Measurements from ENCODE around the gene USP32. TPM values are rescaled to one million over a fixed set of nuclear protein-coding genes. Genes with fewer than 3 reads are reported as not detected.
"Not testable (repeated sequence)": the region's sequence is repeated elsewhere in the genome, so short reads cannot be mapped to it uniquely, and the experiment has no call there.

The USP32 gene, protein sequence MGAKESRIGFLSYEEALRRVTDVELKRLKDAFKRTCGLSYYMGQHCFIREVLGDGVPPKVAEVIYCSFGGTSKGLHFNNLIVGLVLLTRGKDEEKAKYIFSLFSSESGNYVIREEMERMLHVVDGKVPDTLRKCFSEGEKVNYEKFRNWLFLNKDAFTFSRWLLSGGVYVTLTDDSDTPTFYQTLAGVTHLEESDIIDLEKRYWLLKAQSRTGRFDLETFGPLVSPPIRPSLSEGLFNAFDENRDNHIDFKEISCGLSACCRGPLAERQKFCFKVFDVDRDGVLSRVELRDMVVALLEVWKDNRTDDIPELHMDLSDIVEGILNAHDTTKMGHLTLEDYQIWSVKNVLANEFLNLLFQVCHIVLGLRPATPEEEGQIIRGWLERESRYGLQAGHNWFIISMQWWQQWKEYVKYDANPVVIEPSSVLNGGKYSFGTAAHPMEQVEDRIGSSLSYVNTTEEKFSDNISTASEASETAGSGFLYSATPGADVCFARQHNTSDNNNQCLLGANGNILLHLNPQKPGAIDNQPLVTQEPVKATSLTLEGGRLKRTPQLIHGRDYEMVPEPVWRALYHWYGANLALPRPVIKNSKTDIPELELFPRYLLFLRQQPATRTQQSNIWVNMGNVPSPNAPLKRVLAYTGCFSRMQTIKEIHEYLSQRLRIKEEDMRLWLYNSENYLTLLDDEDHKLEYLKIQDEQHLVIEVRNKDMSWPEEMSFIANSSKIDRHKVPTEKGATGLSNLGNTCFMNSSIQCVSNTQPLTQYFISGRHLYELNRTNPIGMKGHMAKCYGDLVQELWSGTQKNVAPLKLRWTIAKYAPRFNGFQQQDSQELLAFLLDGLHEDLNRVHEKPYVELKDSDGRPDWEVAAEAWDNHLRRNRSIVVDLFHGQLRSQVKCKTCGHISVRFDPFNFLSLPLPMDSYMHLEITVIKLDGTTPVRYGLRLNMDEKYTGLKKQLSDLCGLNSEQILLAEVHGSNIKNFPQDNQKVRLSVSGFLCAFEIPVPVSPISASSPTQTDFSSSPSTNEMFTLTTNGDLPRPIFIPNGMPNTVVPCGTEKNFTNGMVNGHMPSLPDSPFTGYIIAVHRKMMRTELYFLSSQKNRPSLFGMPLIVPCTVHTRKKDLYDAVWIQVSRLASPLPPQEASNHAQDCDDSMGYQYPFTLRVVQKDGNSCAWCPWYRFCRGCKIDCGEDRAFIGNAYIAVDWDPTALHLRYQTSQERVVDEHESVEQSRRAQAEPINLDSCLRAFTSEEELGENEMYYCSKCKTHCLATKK (N-terminal part only)
- 10 to 100 TPM; 35.8 to 40.1 TPM for total RNA-seq

DNA sequence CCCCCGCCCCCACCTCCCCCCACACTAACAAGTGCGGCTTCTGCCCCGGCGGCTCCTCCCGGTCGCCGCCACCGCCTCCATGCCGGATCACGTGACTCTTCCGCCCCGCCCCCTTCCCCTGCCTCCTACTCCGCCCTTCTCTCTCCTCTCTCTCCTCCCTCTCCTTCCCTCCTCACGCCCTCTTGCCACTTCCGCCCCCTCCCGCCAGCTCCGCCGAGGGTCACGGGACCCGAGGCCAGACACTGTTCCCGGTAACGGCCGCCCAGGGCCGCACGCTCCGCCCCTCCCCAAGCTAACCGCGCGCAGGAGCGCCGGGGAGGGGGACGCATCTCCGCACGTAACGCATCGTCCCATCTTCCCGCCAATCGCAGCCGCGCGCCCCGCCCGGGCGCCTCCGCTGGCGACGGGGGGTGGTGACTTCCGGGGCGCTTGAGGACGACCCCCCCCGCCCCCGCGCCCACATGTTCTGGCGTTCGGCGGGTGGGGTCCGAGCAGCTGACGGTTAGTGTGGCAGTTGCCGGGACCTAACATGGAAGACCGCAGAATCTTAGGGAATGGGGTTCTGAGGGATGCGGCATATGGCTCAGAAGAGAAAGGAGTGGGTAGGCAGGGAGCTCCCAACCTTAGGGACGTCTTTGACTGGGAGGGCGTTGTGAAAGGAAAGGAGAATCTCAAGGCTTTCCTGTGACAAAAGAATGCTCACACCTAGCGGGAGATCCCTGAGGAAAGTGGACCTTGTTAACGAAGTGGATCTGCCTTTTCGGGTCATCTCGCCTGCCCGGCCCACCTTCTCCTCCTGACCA lies at the start of gene USP32:
Gene USP32, minus strand, starts transcription at position 92 of the 803 bp plus-strand sequence. CDS start 194 bp downstream, outside the sequence.
- DNase-seq: peak; percentile 99
- Mint-ChIP-seq H3K27me3 (no peaks in the 10 kb centered on the region), H3K4me3 (peak within 1 kb of the TSS; percentile 94), H3K27ac (peak within 1 kb of the TSS; percentile 90), H3K4me1 (peaks cover 46% of the 10 kb centered on the region), H3K9me3 (no peaks in the 10 kb centered on the region), H3K36me3 (ENCODE audit: low read depth) (no peaks in the 10 kb centered on the region)
- POLR2A ChIA-PET: interaction anchor here (0.6 to 2.6 kb wide), 19 partner anchors 8 to 773 kb away, joined by 3 to 17 read pairs (median 4); partner anchors contain the start of genes BCAS3, CLTC, HEATR6 and PPM1D
- CTCF ChIA-PET: interaction anchor here (0.6 to 1.8 kb wide), 12 partner anchors 8 to 286 kb away, joined by 3 to 6 read pairs (median 4); no protein-coding TSS in a partner anchor

GRCh38 chr17:60439501-60439900 lies 47.6 kb upstream of the USP32 start:
- Mint-ChIP-seq H3K4me3 (no peak overlapping the region), H3K27me3 (no peaks in the 10 kb centered on the region), H3K9me3 (no peaks in the 10 kb centered on the region), H3K27ac (no peak overlapping the region), H3K4me1 (peaks cover 4% of the 10 kb centered on the region), H3K36me3 (ENCODE audit: low read depth) (no peaks in the 10 kb centered on the region)
- no peak for DNase-seq
- POLR2A ChIA-PET: no interaction called here
- CTCF ChIA-PET: interaction anchor here (0.6 to 0.7 kb wide), 2 partner anchors 125 to 1451 kb away, joined by 3 read pairs; no protein-coding TSS in a partner anchor

GRCh38 chr17:60436676-60437075 lies 44.7 kb upstream of the USP32 start:
- DNase-seq: no peak
- peaks cover 8% of the 10 kb centered on the region for H3K9me3 Mint-ChIP-seq
- H3K27ac Mint-ChIP-seq: no peak overlapping the region
- peaks cover 2% of the 10 kb centered on the region for H3K27me3 Mint-ChIP-seq
- H3K4me3 Mint-ChIP-seq: no peak overlapping the region
- ChIA-PET POLR2A (no interaction called here), CTCF (interaction anchor here (1.0 kb wide), 1 partner anchor 205 kb away, joined by 3 read pairs; no protein-coding TSS in a partner anchor)
- H3K36me3 Mint-ChIP-seq (ENCODE audit: low read depth): no peaks in the 10 kb centered on the region
- H3K4me1 Mint-ChIP-seq: peaks cover 4% of the 10 kb centered on the region

- no peak overlapping the region for H3K27ac Mint-ChIP-seq
- H3K27me3 Mint-ChIP-seq: peaks cover 2% of the 10 kb centered on the region
- CTCF ChIA-PET: interaction anchor here (0.6 to 1.0 kb wide), 5 partner anchors 11 to 344 kb away, joined by 3 to 4 read pairs (median 3); no protein-coding TSS in a partner anchor
- POLR2A ChIA-PET: no interaction called here
- H3K9me3 Mint-ChIP-seq: peaks cover 8% of the 10 kb centered on the region
- H3K4me3 Mint-ChIP-seq: no peak overlapping the region
- peaks cover 4% of the 10 kb centered on the region for H3K4me1 Mint-ChIP-seq
- peak; percentile 57 for DNase-seq
- H3K36me3 Mint-ChIP-seq (ENCODE audit: low read depth): no peaks in the 10 kb centered on the region
Measured at GRCh38 chr17:60435244-60436167, 43.6 kb upstream of the USP32 start.

GRCh38 chr17:60433021-60433997 lies 41.4 kb upstream of the USP32 start:
- POLR2A ChIA-PET: interaction anchor here (1.0 kb wide), 1 partner anchor 41 kb away, joined by 3 read pairs; the partner anchor contains the start of gene USP32
- H3K27me3 Mint-ChIP-seq; H3K36me3 Mint-ChIP-seq (ENCODE audit: low read depth); H3K9me3 Mint-ChIP-seq; H3K4me1 Mint-ChIP-seq; H3K27ac Mint-ChIP-seq; H3K4me3 Mint-ChIP-seq; CTCF ChIA-PET; DNase-seq: not testable (repeated sequence)

DNA sequence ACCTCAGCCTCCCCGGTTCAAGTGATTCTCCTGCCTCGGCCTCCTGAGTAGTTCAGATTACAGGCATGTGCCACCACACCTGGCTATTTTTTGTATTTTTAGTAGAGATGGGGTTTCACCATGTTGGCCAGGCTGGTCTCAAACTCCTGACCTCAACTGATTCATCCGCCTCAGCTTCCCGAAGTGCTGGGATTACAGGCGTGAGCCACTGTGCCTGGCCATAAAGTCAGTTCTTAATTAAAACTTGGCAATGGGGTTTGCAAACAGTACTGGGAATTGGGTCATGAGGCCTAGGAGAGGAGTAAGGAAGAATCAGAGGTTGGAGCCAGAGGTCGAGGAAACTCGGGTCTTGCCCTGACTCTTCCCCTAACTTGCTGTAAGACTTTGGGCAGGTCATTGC lies 38.6 kb upstream of the USP32 start:
- CTCF ChIA-PET: interaction anchor here (2.0 kb wide), 1 partner anchor 10 kb away, joined by 5 read pairs; no protein-coding TSS in a partner anchor
- H3K4me3 Mint-ChIP-seq; H3K9me3 Mint-ChIP-seq; DNase-seq; H3K36me3 Mint-ChIP-seq (ENCODE audit: low read depth); H3K4me1 Mint-ChIP-seq; POLR2A ChIA-PET; H3K27ac Mint-ChIP-seq: not testable (repeated sequence)
- peaks cover 11% of the 10 kb centered on the region for H3K27me3 Mint-ChIP-seq

DNA sequence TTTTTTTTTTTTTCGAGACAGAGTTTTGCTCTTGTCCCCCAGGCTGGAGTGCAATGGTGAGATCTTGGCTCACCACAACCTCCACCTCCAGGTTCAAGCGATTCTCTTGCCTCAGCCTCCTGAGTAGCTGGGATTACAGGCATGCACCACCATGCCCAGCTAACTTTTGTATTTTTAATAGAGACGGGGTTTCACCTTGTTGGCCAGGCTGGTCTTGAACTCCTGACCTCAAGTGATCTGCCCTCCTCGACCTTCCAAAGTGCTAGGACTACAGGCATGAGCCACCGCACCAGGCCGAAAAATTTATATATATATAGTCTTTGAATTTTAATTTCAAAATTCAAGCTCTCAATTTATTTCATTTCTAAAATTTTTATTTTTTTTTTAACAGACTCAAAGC lies 36.6 kb upstream of the USP32 start:
- H3K27ac Mint-ChIP-seq; H3K9me3 Mint-ChIP-seq; H3K4me3 Mint-ChIP-seq; H3K36me3 Mint-ChIP-seq (ENCODE audit: low read depth); DNase-seq; H3K4me1 Mint-ChIP-seq; POLR2A ChIA-PET: not testable (repeated sequence)
- peaks cover 11% of the 10 kb centered on the region for H3K27me3 Mint-ChIP-seq
- CTCF ChIA-PET: interaction anchor here (0.7 kb wide), 1 partner anchor 157 kb away, joined by 3 read pairs; no protein-coding TSS in a partner anchor

- H3K27me3 Mint-ChIP-seq: peaks cover 9% of the 10 kb centered on the region
- CTCF ChIA-PET: no interaction called here
- H3K27ac Mint-ChIP-seq: no peak overlapping the region
- H3K36me3 Mint-ChIP-seq (ENCODE audit: low read depth): no peaks in the 10 kb centered on the region
- no peak for DNase-seq
- H3K4me1 Mint-ChIP-seq: peaks cover 1% of the 10 kb centered on the region
- H3K4me3 Mint-ChIP-seq: no peak overlapping the region
- POLR2A ChIA-PET: no interaction called here
- H3K9me3 Mint-ChIP-seq: no peaks in the 10 kb centered on the region
Measured at GRCh38 chr17:60426596-60426995, 34.7 kb upstream of the USP32 start.

GRCh38 chr17:60425626-60426025 lies 33.7 kb upstream of the USP32 start:
- H3K27me3 Mint-ChIP-seq: peaks cover 9% of the 10 kb centered on the region
- H3K27ac Mint-ChIP-seq: no peak overlapping the region
- no peaks in the 10 kb centered on the region for H3K9me3 Mint-ChIP-seq
- H3K36me3 Mint-ChIP-seq (ENCODE audit: low read depth): no peaks in the 10 kb centered on the region
- H3K4me3 Mint-ChIP-seq: no peak overlapping the region
- ChIA-PET CTCF (interaction anchor here (0.6 kb wide), 2 partner anchors 283 to 996 kb away, joined by 3 to 4 read pairs; no protein-coding TSS in a partner anchor), POLR2A (no interaction called here)
- DNase-seq: no peak
- H3K4me1 Mint-ChIP-seq: peaks cover 8% of the 10 kb centered on the region

DNA sequence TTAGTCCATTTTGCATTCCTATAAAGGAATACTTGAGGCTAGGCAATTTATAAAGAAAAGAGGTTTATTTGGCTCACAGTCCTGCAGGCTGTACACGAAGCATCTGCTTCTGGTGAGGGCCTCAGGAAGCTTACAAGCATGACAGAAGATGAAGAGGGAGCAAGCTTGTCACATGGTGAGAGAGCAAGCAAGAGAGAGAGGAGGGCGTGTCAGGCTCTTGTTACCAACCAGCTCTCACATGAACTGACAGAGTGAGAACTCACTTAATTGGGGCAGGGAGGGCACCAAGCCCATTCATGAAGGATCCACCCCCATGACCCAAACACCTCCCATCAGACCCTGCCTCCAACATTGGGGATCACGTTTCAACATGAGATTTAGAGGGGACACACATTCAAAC lies 31.9 kb upstream of the USP32 start:
- no peaks in the 10 kb centered on the region for H3K9me3 Mint-ChIP-seq
- POLR2A ChIA-PET: interaction anchor here (1.0 kb wide), 1 partner anchor 141 kb away, joined by 3 read pairs; no protein-coding TSS in a partner anchor
- peaks cover 7% of the 10 kb centered on the region for H3K27me3 Mint-ChIP-seq
- H3K36me3 Mint-ChIP-seq (ENCODE audit: low read depth): no peaks in the 10 kb centered on the region
- no peak overlapping the region for H3K27ac Mint-ChIP-seq
- CTCF ChIA-PET: interaction anchor here (0.9 to 1.5 kb wide), 3 partner anchors 11 to 282 kb away, joined by 3 to 4 read pairs (median 3); no protein-coding TSS in a partner anchor
- DNase-seq: no peak
- H3K4me1 Mint-ChIP-seq: peaks cover 8% of the 10 kb centered on the region
- H3K4me3 Mint-ChIP-seq: no peak overlapping the region
